H1 (cell line): ENCODE data around the gene POLRMT. TPM values are rescaled to one million over a fixed set of nuclear protein-coding genes. Genes with fewer than 3 reads are reported as not detected.

ENCODE experiments used
- ATF3 ChIP-seq: IDR thresholded peaks from 2 replicates; pipeline ENCODE4 v1.6.1; 2011; ENCODE audit warnings: low read depth, mild to moderate bottlenecking, low read length; ENCODE audit not compliant: insufficient read depth
- RNF2 ChIP-seq: fragments of 200-900, 300-1000 bp; sonication (generic); IDR thresholded peaks from 2 replicates; pipeline ENCODE4 v1.7.1; 2016; ENCODE audit warnings: borderline replicate concordance, low read depth, mild to moderate bottlenecking, antibody characterized with exemption, low read length; ENCODE audit not compliant: poor library complexity, severe bottlenecking; ENCODE audit errors: missing control alignments
- polyA plus RNA-seq, 7 experiments: library from polyadenylated mRNA; depleted of rRNA in 3 of 7; stranded (reverse) in 5 of 7; unstranded in 2 of 7; fragments of >200 nt in 5 of 7; fragments of 200-250 nt in 2 of 7; gene quantifications; 1 replicate in 5 of 7; 2 replicates in 1 of 7; 4 replicates in 1 of 7; pipeline versions ENCODE4 v1.2.1 to v1.2.3, GENCODE V29; 2011 to 2013; ENCODE audit warnings: missing spikeins in 2 of 7, mixed read lengths in 2 of 7
- total RNA-seq: library from RNA; stranded (reverse); fragmentation: NEBNext Ultra II Directional; extraction: Animal tissue kit (Norgen Biotek cat#: 25700); gene quantifications from 2 replicates; pipeline ENCODE4 v1.2.1, GENCODE V29; 2021

The POLRMT gene
- total and polyA plus RNA-seq, 2 of the 8 experiments (the other 6 are each of a cell fraction or from before 2014, with no cell fraction given), result 93.0 to 111 TPM

GRCh38 chr19:638906-639252 lies 5.5 kb upstream of the POLRMT start (continued):
- no peak for TF ChIP-seq RNF2
- TF ChIP-seq ATF3, result no peak
